HG03159 (cell line): Measurements from ENCODE around the gene CRYL1.

ENCODE experiments used
- ATAC-seq: cut with Tn5 transposase; IDR thresholded peaks from one replicate; pipeline ENCODE4 v1.9.1; 2021; ENCODE audit warnings: mild to moderate bottlenecking, moderate library complexity; ENCODE audit not compliant: unreplicated experiment

CRYL1 gene

DNA sequence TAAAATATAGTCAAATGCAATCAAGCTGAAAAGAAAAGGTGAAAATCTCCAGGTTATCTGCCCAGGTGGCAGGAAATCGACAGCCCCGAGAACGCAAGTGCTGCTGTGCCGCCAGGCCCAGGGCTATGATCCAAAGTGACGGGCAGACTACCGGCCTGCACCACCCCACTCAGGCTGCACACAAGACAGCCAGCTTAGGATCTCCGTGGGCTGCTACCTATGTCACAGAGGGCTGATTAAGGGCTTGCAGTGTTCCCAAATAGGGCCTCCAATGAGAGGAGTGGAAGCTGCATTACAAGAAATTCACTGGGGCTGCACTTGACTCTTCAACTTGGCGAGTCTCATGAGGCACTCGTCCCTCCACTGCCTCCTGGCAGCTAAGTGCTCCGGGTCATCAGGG lies 121.8 kb downstream of the CRYL1 start:
- ATAC-seq, result no peak

DNA sequence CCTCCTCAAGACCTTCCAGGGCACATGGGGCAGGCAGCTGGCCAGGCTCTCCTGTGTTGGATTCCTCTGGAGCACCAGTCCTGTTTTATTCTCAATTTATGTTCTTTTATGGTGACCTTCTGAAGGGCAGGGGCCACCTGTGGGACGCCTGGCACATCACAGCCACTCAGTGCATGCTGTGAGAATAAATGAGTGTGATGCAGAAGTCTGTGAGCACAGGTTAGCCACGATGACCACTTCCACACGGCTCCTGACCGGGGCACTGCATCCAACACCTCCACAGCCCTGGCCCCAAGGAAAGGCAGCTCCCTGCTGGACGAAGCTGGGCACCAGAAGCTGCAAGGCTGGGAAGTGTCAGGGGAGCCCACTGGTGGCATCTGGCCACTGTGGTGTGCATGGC lies 122.8 kb downstream of the CRYL1 start:
- no peak for ATAC-seq

DNA sequence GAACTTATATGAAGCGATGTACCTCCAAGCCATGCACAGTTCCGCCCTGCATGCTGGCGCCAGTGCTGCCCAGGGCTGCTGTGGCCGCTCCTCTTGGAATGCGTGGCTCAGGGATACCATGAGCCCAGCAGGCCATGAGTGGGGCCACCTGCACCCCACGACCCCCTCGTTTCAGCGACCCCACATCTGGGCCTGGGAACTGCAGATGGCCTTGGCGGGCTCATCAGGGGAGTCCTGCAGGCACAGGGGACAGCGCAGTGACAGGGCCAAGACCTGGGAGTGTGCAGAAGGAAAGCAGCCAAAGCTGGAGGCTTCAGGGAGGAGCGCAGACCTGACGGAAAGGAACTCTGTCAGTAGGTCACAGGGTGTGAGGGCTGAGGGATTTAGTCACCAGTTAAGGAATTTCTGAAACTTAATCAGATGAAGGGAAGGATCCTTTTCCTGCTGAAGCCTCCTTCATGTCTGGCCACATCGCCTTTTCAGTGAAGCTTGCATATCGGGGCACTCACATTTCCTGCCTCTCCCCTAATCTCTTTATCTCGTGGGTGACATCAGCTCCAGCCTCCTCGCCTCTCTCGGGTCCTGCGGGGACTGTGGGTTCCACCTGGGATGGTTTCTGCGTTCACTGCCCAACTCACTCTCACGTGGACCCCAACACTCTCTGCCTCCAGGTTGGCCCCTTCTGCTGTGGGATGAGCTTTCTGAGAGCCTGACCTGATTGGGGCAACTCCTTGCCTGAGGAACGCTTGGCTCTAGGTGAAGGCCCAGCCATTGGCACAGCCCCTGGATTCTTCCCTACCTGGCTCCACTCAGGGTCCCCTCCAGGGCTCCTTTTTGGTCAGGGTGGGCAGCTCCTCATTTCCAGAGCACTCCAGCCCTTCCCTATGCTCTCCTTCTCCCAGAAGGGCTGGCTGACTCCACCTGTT lies 123.5 kb downstream of the CRYL1 start:
- no peak for ATAC-seq

DNA sequence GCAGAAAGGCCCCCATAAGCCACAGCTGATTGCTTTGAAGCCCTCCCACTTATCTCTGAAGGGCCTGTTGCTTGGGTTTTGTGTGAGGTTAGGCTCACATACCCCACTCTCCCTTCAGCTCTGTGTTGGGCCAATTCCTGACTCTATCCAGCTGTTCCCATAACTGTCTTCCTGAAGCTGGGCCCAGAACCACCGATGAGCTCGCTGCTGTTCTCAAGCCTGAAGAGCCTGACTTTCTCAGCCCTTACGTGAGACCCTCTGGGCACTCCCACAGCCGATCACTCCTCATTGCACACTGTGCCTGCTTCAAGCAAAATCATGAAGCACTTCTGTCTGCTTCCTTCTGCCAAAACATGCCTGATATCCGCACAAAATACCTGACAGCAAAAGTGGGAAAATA lies 124.1 kb downstream of the CRYL1 start:
- no peak for ATAC-seq

DNA sequence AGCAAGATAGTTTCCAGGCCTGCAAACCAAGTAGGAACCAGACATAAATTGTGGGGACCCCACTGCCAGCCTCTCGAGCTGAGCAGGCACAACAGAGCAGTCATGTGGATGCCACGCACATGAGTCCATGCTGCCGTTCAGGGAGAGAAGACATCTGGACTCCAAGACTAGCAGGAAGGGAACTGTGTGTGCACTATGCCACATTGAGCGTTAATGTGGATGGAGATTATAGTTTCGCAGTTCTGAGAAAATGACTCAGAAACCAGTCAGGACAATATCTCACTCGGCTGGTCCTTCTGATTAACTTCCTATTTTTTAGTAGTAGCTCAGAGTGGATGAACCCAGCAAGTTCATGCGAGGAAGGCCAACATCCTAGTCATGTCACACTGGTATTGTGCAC lies 124.9 kb downstream of the CRYL1 start:
- no peak for ATAC-seq

DNA sequence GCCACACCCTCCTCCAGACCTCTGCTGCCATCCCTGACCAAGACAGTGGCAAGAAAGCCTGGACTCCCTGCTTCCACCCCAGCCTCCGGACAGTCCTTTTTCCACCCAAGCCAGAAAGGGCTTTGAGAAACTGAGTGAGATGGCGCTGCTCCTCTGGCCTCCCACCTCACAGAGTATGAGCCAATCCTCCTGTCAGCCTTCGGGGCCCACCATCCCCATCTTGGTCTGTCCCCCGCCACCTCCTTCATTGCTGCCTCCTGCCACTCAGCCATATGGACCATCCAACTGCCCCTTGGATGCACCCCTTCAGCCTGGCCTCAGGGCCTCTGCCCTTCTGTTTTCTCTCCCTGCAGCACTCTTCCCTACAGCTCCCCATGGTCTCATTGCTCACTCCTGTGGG lies 125.7 kb downstream of the CRYL1 start:
- no peak for ATAC-seq

DNA sequence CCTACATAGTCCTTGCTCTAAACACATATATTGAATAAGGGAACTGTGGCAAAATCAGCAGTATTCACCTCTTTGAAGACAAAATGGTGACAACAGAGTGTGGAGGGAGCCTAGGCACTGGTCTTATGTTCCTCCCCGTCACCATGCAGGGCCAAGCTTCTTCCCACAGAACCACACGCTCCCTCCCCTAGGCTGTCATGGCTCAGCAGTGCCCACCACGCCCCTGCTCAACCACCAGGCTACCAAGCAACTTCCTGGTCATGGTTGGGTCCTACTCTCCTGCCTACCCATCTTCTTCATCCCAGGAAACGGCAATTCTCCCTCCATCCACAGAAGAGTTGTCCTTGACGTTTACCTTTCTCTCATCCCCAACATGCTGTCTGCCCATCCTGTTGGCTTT lies 126.1 kb downstream of the CRYL1 start:
- ATAC-seq, result no peak

DNA sequence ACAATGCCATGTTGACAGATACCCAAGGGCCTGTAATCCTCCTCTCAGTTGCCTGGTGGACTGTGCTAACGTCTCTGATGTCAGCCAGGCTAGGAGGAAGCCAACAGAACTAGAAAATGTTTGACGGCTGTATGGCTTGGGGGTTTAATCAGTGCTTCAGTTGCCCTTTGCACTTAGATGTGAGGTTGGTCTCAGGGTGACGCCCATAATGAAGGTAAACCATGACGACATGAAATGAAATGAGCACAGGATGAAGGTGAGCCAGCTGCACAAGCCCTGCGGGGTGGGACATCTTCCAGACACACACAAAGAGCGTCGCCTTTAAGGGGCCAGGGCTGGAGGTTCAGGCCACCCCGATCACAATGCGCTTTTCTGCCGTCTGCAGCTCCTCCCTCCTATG lies 127.2 kb downstream of the CRYL1 start:
- no peak for ATAC-seq

DNA sequence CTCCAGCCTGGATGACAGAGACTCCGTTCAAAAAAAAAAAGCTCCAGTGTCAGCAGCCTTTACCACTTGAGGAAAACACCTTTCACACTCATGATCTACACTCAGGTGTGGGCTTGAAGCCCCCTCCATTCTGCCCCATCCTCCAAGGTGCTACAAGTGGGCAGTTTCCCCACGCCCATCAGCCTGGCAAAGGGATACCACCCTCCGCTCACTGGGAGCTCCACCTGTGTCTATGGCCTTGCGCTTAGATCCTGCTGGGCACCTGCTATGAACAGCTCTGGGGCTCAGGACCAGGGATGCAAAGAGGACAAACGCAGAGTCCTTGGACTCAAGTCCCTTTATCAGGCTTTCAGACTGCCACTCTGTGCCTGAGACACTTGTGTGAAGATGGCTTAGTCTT lies 127.8 kb downstream of the CRYL1 start:
- no peak for ATAC-seq

DNA sequence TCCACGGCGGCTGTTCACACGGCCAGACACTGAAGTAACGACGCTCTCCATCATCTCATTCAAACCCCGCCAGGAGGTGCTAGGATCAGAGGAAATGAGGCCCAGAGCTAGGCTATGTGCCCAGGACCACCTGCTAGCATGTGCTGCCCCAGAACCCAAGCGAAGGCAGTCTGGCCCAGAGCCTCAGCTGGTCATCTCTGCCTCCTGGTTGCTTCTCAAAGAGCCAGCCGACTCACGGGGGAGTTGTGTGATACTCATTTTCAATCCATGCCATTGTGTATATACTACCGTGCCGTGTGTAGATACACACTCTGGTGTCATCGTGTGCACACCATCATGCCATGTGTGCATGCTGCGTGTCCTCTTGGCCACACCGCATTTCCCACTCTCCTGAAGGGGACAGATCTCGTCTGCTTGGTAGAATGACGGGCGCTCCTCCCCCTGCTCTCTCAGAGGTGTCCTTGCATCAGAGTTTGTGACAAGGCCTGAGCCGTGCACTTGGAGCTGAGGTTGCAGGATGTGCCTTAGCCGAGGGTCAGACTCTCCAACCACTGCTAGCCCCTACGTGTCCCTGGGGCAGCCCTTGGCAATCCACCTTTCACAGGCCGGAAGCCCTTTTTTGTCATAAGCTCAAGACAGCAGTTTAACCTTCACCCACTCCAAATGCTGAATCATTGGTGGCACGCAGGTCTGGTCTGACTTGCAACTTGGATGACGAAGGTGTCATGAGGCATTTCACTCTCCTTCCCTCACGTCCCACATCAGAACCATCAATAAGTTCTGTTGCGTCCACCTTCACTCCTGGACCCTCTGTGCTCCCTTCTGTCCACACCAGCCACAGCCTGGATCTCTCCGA lies 130.4 kb downstream of the CRYL1 start:
- ATAC-seq, result no peak

DNA sequence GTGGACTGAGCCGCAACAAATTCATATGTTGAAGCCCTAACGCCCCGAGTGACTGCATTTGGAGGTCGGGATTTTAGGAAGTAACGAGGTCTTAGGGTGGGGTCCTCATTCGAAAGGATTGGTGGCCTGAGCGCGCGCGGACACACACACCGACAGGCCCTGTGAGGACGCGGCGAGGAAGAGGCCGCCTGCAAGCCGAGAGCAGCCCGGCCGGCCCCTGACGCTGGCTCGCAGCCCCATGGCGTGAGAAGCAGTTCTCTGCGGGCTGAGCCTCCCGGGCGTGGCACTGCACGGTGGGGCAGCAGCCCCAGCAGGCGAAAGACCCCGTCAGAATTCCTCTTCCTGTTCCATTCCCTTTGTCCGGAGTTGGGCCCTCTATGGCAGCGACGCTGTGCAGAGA lies 131.2 kb downstream of the CRYL1 start:
- no peak for ATAC-seq

DNA sequence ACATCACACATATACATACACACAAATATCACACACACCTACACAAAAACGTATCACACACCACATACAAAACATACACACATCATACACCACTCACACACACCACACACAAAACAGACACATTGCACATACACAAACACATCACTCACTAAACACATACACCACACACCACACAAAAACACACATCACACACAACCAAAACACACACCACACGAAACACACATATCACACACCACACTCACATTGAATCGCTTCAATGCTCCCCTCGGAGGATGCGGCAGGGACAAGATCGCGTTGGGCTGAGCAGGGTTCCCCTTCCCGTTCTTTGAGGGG lies 131.5 kb downstream of the CRYL1 start:
- ATAC-seq, result no peak

DNA sequence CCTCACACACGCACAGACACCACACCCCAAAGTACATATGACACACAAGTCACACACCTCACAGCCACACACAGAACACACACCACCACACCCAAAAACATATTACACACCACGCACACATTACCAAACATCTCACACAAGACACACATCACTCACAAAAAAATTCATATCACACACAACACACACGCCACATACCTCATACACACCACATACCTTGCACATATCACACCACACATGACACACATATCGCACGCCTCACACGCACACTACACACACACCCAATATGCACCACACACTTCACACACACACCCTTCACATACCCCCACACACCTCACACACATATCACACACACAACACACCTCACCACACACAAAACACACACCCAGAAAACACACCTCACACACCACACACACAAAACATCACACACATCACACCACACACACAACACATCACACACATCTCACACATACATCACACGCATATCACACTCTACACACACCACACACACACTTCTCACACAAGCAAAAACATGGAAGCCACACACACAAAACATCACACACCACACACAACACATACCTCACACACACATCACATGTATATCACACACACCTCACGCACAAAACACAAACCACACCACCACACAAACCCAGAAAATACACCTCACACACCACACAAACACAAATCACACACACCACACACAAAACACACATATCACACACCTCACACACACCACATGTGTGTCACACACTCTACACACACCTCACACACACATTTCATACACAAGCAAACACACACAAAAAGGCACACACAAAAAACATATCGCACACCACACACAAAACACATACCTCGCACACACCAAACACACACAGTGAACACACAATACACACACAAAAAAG lies 132.1 kb downstream of the CRYL1 start:
- no peak for ATAC-seq

DNA sequence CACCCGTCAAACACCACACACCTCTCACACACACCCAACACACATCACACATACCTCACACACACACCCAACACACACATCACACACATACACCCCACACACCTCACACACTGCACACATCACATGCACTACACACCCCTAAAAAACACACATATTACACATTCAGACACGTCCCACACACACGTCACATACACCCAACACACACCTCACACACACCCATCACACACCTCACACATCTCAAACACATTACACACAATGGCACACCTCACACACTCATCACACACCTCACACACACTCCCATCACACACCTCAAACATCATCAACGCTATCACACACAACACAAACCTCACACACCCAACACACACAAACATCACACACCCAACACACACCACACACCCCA lies 133.1 kb downstream of the CRYL1 start:
- no peak for ATAC-seq

DNA sequence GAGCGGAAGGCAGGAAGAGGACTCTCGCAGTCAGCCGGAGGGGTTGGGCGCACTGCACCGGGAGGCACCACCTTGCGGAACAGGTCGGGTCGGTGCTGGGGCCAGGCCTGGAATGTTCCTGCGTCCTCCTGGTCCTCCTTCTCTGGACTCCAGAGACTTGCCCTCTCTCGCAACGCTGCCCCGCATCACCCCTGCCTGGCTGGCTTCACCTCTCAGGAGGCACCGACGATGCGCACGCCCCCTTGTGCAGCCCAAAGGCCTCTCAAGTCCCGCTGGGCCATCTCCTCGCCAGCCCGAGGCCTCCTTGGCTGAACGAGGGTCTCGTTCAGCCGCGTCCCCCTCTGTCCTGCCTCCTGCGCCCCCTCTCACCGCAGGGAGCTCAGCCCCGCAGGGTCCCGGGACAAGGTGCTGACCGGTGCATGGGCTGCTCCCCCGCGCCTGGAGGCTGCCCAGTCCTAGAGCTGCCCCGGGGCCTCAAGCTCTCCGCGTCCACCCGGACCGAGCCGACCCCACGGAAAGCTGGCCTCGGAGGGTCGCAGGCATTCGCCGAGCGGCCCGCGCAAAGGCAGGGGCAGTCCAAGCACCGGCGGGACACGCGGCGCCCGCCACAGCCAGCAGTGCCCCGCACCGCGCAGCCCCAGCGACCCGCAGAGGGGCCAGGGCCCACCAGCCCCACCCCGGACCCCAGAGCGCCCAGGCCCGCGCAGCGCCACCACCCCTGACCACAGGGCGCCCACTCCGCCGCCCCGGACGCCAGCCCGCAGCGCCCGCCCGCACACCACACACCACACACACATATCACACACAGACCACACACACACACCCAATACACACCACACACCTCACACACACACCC lies 133.8 kb downstream of the CRYL1 start:
- ATAC-seq, result no peak

DNA sequence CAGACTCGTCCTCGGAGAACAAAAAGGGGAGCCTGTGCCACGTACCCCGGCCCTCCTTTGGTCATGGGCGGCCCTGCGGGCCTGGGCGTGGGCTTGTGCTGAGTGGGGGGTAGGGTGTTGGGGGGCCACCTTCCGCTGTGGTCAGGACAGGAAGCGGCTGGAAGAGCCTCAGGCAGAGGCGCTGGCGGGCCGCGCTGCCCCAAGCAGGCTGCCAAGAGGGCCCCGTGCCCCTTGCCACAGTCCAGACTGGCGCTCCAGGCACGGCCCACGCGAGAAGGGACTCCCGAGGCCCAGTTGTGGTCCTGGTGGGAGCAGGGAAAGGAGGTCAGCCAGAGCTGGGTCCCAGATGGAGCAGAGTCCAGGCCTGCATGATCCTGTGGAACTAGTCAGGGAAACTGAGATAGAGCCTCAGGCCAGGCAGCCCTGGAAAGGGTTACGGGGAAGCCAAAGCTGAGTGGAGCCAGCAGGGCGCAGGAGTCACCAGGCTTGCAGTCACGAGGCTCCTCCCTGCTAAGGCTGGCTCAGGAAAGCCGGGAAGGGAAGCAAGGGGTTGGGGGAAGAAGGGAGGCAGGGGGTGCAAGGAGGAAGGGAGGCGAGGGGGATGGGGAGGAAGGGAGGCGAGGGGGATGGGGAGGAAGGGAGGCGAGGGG lies 135.0 kb downstream of the CRYL1 start:
- no peak for ATAC-seq

DNA sequence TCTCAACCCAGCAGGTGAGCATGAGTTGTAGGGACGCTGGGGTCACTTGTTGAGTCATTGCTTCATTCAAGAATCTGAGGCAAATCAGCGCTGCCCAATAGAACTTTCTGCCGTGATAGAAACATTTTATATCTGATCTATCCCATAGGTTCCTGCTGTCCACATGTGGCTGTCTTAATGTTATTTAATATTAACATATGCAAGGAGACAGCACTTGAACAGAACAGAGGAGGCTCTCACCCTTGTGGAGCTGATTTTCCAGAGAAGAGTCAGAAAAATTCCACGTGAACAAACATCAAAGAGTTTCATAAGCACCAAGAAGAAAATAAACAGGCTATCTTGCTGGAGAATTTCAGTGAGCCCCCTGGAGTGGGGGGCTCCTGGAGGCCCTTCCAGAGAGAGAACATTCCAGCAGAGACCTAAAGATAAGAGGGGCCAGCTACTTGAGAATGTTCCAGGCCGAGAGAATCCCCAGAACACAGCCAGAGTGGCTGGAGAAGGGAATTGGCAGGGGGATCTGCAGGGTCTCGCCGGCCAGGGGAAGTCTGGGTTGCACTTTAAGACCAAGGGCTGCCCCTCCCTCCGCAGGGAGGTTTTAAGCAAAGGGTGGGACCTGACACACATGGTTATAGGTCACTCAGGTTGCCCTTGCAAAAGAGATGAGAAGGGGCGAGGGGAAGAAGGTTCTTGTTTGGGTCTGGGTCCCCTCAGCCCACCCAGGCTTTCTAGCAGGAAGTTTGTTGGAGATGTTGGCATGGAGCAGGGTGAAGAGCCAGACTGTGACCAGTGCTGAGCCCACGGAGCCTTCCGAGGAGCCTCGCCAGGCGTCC lies 135.7 kb downstream of the CRYL1 start:
- no peak for ATAC-seq

DNA sequence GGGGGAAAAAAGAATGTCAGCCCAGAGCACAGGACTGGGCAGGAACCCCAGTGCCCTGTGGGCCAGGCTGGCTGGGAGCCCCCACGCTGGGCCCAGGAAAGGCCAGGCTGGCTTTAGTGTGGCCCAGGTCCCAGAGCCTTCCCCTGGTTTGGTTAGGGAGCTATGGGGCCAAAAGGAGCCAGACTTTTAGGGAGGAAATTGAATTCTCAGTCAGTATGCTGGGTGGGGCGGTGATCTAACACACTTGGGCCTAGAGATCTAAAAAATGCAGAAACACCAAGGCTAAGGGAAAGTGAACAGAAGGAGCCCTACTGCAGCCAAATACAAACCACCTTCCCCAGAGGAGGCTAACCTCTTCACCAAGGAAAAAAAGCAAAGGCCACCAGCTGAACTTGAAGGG lies 137.5 kb downstream of the CRYL1 start:
- no peak for ATAC-seq

DNA sequence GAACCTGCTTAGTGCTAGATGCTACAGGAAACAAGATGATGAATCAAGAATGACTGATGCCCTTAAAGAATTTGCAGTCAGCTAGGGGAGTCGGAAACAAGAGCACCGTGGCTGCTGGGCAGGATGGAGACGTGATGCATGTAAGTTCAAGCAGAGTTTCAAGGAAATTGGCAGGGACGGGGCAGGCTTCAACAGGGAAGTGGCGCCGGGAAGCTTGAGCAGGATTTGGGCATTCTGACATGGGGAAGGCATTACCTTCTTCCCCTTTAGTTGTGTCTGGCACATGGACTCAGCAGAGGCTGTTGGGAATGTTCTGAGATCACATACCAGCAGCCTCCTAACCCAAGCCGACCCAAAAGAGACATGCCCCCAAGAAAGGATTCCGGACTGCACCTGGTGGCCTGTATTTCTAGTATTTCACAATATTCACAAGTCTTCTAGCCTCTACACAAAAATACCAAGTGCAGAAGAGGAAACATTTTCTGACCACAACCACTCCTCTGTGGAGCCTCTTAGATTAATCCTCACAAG lies 138.2 kb downstream of the CRYL1 start:
- no peak for ATAC-seq
